NCI-H1930 (cell line): ENCODE data around the gene POU2AF1.

Experiments
- DNase-seq, 2 experiments: peaks; one replicate each; lab custom pipeline; 2025; lab: John Stamatoyannopoulos, UW

POU2AF1 gene, protein sequence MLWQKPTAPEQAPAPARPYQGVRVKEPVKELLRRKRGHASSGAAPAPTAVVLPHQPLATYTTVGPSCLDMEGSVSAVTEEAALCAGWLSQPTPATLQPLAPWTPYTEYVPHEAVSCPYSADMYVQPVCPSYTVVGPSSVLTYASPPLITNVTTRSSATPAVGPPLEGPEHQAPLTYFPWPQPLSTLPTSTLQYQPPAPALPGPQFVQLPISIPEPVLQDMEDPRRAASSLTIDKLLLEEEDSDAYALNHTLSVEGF

DNA sequence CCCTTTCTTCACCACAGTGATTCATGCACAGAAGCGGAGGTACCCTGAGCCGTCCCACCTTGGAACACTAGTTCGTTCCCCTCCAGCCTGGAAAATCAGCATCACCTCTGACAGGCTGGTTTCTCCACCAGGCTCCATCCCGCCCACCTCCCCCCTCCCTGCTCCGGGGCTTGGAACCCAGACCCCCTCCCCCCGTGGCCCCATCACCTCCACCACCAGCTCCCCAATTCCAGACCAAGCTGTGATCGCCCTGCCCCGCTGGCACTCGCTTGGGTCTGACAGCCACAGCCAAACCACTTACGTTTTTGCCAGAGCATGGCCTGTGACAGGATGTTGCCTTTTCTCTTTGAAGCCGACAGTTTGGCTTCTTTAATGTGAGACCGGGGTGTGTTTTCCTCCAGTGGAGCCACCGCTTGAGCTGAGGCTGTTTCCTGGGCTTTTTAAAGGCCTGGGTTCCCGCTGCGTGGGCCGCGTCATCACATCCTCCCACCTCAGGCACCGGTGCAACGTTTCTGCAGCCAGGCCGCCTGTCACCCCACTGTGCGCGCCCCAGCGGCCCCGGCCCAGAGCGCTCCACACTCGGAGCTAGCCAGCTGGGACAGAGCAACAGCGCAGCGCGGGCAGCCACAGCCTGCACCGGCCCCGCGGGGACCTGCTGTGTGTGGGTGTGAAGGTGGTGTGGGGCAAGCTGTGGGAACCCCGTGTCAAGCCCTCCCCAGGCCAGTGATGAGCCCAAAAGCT is at the start of gene POU2AF1:
TSS of gene POU2AF1 (minus strand) at position 415 of the 741 bp plus-strand sequence. CDS start at position 317, 98 bp downstream.
- DNase-seq: no peak

DNA sequence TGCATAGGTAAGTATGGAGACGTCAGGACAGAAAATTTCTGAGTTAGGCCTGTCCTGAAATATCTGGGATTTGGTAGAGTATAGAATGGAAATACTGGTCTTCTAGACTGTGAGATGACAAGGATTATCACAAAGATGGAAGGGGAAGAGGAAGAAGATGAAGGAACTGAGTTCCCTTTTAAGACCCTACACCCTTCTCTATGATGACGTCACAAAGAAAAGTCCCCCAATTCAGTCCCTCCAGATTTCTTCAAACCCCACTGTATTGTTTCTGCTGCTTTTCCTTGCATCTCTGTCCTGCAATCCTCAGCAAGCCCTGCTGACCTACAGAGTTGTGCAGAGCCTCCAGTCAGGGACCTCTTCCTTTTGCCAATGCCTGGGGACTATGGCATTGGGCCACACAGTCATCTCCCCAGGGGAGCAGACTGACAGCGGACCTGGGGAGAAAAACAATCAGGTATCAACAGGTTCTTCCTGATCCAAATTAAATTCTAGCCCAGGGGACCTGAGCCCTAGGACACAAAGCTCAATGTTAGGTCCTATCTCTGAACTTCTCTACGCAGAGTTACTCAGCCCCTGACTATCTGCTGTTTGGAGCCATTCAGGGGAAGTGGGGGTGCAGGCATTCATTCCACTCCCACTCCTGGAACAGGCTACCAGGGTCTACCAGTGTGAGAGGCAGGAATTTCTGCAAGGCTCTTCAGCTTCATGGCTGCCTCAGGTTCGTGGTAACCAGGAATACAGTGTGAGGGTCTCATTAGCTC is 49.2 kb upstream of the POU2AF1 start:
- no peak for DNase-seq

GRCh38 chr11:111427471-111427912 is 48.4 kb upstream of the POU2AF1 start:
- no peak for DNase-seq

GRCh38 chr11:111426617-111427016 is 47.5 kb upstream of the POU2AF1 start:
- DNase-seq: no peak

GRCh38 chr11:111423250-111423615 is 44.2 kb upstream of the POU2AF1 start:
- DNase-seq: no peak

GRCh38 chr11:111422494-111423249 is 43.6 kb upstream of the POU2AF1 start:
- DNase-seq: peak; percentile 34 to 48

DNA sequence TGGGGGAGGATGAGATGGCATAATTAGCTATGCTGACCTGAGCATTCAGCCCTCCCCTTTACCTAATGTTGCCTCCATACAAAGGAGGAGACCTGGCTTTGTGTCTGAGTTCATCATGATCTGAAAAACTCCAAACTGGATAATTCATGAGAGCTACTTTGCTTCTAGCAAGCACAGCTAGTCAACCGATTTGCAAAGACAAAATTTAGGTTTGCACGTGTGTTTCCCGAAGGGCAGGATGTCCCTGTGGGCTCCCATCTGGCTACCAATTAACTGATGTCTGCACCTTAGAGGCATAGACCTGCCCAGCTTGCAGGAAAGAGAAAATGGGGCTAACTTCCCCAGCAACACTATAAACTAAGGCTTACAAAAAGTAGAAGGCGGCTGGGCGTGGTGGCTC is 42.2 kb upstream of the POU2AF1 start:
- no peak for DNase-seq

GRCh38 chr11:111419641-111420327 is 40.7 kb upstream of the POU2AF1 start:
- DNase-seq: no peak

GRCh38 chr11:111419181-111419580 is 40.1 kb upstream of the POU2AF1 start:
- DNase-seq: no peak

DNA sequence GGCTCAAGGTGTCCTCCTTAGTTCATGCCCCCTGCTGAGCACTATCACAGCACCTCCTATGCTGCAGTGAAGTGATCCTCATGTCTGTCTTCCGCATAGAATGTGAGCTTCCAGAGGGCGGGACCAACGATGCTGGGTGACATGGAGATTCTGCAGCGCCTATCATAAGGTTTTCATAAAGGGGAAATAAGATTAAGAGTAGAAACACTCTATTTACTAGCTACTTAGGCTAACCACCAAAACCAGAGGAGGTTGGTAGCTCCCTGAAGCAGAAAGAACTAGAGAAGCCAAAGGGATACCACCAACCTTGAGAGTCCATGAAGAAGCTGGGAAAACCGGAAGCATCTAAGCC is 39.3 kb upstream of the POU2AF1 start:
- no peak for DNase-seq

DNA sequence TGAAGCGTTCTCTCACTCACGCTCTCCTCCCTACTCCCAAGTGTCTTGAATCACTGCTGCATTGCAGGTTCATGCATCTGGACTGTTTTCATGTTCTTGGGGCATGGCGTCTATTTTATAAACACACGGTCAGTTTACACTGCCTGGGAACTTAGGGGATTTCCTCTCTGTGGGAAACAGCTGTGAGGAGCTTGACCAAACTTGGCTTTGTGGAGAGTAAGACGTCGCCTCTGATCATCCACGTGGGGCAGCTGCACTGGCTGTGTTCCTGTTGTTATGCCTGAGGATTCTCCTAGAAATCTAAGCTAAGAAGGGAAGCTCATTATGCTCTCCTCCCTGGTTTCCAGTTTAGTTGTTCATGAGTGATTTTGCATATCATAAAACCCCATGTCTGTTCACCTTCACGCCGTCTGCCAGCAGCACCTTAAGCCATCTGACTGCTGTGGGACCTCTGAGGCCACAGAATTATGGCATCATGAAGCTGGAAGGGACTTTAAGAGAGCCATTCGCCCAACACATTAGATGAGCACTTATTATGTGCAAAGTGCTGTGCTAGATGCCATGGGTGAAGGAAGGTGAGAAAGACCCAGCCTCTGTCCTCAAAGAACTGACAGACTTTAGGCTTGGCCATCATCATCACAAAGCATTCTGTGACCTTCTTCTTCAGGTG is 38.8 kb upstream of the POU2AF1 start:
- DNase-seq: no peak

- DNase-seq: no peak
Measured at GRCh38 chr11:111417011-111417765, 38.1 kb upstream of the POU2AF1 start.

- no peak for DNase-seq
Measured at GRCh38 chr11:111416231-111416960, 37.3 kb upstream of the POU2AF1 start.

- DNase-seq: no peak
Measured at GRCh38 chr11:111414936-111415335, 35.9 kb upstream of the POU2AF1 start.

- no peak for DNase-seq
Measured at GRCh38 chr11:111414267-111414931, 35.3 kb upstream of the POU2AF1 start.

DNA sequence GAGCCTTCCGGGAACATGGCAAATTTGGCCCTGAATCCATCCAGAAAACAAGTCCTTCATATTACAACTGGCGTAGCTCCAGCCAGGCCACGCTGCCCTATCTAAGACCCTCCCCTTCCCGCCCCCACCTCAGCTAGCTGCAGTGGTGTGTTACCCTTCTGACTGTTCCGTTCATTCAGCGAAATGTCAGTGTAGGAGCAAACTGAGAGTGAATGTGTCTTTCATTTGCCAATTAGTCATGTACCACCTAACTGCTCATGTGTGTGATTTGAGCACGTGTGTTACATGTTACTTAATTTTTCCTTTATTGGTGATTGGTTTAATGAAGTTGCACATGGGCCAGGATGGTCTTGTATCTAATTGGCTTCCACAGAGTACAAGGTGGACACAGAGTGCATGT is 34.8 kb upstream of the POU2AF1 start:
- DNase-seq: no peak

GRCh38 chr11:111412293-111412692 is 33.2 kb upstream of the POU2AF1 start:
- no peak for DNase-seq

- DNase-seq: no peak
Measured at GRCh38 chr11:111411456-111411855, 32.4 kb upstream of the POU2AF1 start.

DNA sequence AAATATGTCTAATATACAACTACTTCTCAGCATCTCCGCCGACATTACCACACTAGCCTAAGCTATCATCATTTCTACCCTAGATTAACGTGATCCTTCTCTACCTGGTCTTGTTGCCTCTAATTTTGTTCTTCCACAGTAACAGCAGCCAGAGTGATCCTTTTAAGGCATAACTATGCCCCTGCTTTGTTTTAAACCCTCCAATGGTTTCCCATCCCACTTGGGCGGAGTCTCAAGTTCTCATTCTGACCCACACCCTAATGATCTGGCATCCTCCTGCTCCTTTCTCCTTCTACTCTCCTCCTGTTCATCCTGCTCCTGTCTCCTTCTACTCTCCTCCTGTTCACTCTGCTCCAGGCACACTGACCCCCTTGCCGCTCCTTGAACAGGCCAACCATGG is 31.9 kb upstream of the POU2AF1 start:
- no peak for DNase-seq
